ENCODE results near the gene CDH4.

CDH4 gene

GRCh38 chr20:61487346-61487996 is 235.4 kb downstream of the CDH4 start:
- DNase-seq (ENCODE audit: low spot score), result no peak

GRCh38 chr20:61487997-61488371 is 235.9 kb downstream of the CDH4 start:
- DNase-seq (ENCODE audit: low spot score), result no peak
- no peak for TF ChIP-seq CTCF (IDR thresholded peaks at IDR 0.05; ENCODE audit: extremely low read depth, missing control alignments)

More at GRCh38 chr20:61487346-61487996, 235.4 kb downstream of the CDH4 start:
- TF ChIP-seq CTCF (IDR thresholded peaks at IDR 0.05; ENCODE audit: extremely low read depth, missing control alignments), result no peak

- no peak for TF ChIP-seq CTCF (IDR thresholded peaks at IDR 0.05; ENCODE audit: extremely low read depth, missing control alignments)
- DNase-seq (ENCODE audit: low spot score), result no peak
Observed at GRCh38 chr20:61490721-61491120, 238.7 kb downstream of the CDH4 start.

GRCh38 chr20:61492065-61492464 is 240.0 kb downstream of the CDH4 start:
- no peak for TF ChIP-seq CTCF (IDR thresholded peaks at IDR 0.05; ENCODE audit: extremely low read depth, missing control alignments)
- DNase-seq (ENCODE audit: low spot score), result no peak

GRCh38 chr20:61493798-61494305 is 241.8 kb downstream of the CDH4 start:
- DNase-seq (ENCODE audit: low spot score), result no peak
- TF ChIP-seq CTCF (IDR thresholded peaks at IDR 0.05; ENCODE audit: extremely low read depth, missing control alignments), result no peak

GRCh38 chr20:61494763-61495575 is 242.9 kb downstream of the CDH4 start:
- DNase-seq (ENCODE audit: low spot score), result no peak
- TF ChIP-seq CTCF (IDR thresholded peaks at IDR 0.05; ENCODE audit: extremely low read depth, missing control alignments), result no peak

- TF ChIP-seq CTCF (IDR thresholded peaks at IDR 0.05; ENCODE audit: extremely low read depth, missing control alignments), result no peak
- no peak for DNase-seq (ENCODE audit: low spot score)
Observed at GRCh38 chr20:61497029-61497627, 245.1 kb downstream of the CDH4 start.

Data from GM20000 (cell line).